Measurements from ENCODE around the gene ARAP1.

ARAP1 gene

GRCh38 chr11:72704783-72705265 lies 47.4 kb downstream of the ARAP1 start:
- Histone ChIP-seq H3K4me1 (ENCODE audit: control insufficient read depth, insufficient read depth, low read depth, low read length) (peaks cover 54% of the 10 kb centered on the region), H3K27me3 (ENCODE audit: control insufficient read depth in 1 of 2, insufficient read depth in 1 of 2, low read length in 2 of 2) (no peaks in the 10 kb centered on the region), H2BK5ac (ENCODE audit: low read depth, low read length, poor library complexity, severe bottlenecking) (no peak overlapping the region), H2BK12ac (ENCODE audit: low read length in 2 of 2) (peak overlapping the region in 1 of 2 experiments; percentile 11), H3K4me3 (ENCODE audit: insufficient read depth in 1 of 2, low read depth in 1 of 2, low read length in 2 of 2) (no peak overlapping the region), H2BK15ac (ENCODE audit: low read depth, poor library complexity, severe bottlenecking) (no peak overlapping the region), H2AK5ac (ENCODE audit: low read length, severe bottlenecking) (peak overlapping the region; percentile 18), H2BK120ac (ENCODE audit: low read depth, low read length) (no peak overlapping the region), H3K79me1 (replicated peaks; ENCODE audit: low read length, poor library complexity, severe bottlenecking) (peaks cover 34% of the 10 kb centered on the region), H3K4ac (ENCODE audit: low read depth in 1 of 2, low read length in 2 of 2) (no peak overlapping the region), H3K27ac (ENCODE audit: low read length, poor library complexity, severe bottlenecking) (no peak overlapping the region), H4K8ac (ENCODE audit: low read length) (no peak overlapping the region), H3K23ac (ENCODE audit: low read length in 2 of 2) (no peak overlapping the region), H3K18ac (ENCODE audit: low read depth in 1 of 2, low read length in 2 of 2) (no peak overlapping the region), H4K91ac (ENCODE audit: low read length) (no peak overlapping the region), H3K36me3 (ENCODE audit: control insufficient read depth in 1 of 2, insufficient read depth in 2 of 2, low read depth in 1 of 2, low read length in 2 of 2) (peaks cover 73 to 85% of the 10 kb centered on the region in 2 experiments), H3K14ac (ENCODE audit: low read length in 2 of 2) (no peak overlapping the region), H3K9ac (ENCODE audit: low read length) (peak overlapping the region; percentile 19), H3K4me2 (ENCODE audit: low read length, poor library complexity, severe bottlenecking) (no peak overlapping the region), H3K9me3 (ENCODE audit: control insufficient read depth, low read length) (no peaks in the 10 kb centered on the region), H2AFZ (ENCODE audit: low read depth, low read length) (no peak overlapping the region)
- no peak for DNase-seq
- WGBS, result 61% methylated on average over 3 of the region's 4 CpGs

GRCh38 chr11:72704028-72704782 lies 48.0 kb downstream of the ARAP1 start:
- H4K8ac ChIP-seq (ENCODE audit: low read length), result no peak overlapping the region
- no peak overlapping the region for H3K4ac ChIP-seq (ENCODE audit: low read depth in 1 of 2, low read length in 2 of 2)
- no peak for DNase-seq
- H3K14ac ChIP-seq (ENCODE audit: low read length in 2 of 2), result no peak overlapping the region
- H4K91ac ChIP-seq (ENCODE audit: low read length), result no peak overlapping the region
- H2AK5ac ChIP-seq (ENCODE audit: low read length, severe bottlenecking), result peak overlapping the region; percentile 18
- WGBS, result 92% methylated on average over 13 of the region's 13 CpGs
- no peak overlapping the region for H2BK15ac ChIP-seq (ENCODE audit: low read depth, poor library complexity, severe bottlenecking)
- no peak overlapping the region for H3K4me3 ChIP-seq (ENCODE audit: insufficient read depth in 1 of 2, low read depth in 1 of 2, low read length in 2 of 2)
- no peak overlapping the region for H3K4me2 ChIP-seq (ENCODE audit: low read length, poor library complexity, severe bottlenecking)
- no peaks in the 10 kb centered on the region for H3K27me3 ChIP-seq (ENCODE audit: control insufficient read depth in 1 of 2, insufficient read depth in 1 of 2, low read length in 2 of 2)
- H3K36me3 ChIP-seq (ENCODE audit: control insufficient read depth in 1 of 2, insufficient read depth in 2 of 2, low read depth in 1 of 2, low read length in 2 of 2), result peaks cover 73 to 85% of the 10 kb centered on the region in 2 experiments
- H3K23ac ChIP-seq (ENCODE audit: low read length in 2 of 2), result no peak overlapping the region
- peak overlapping the region; percentile 43 for H3K9ac ChIP-seq (ENCODE audit: low read length)
- peaks cover 35% of the 10 kb centered on the region for H3K79me1 ChIP-seq (replicated peaks; ENCODE audit: low read length, poor library complexity, severe bottlenecking)
- H3K18ac ChIP-seq (ENCODE audit: low read depth in 1 of 2, low read length in 2 of 2), result peak overlapping the region in 1 of 2 experiments; percentile 9
- no peak overlapping the region for H2BK120ac ChIP-seq (ENCODE audit: low read depth, low read length)
- no peak overlapping the region for H2AFZ ChIP-seq (ENCODE audit: low read depth, low read length)
- peaks cover 56% of the 10 kb centered on the region for H3K4me1 ChIP-seq (ENCODE audit: control insufficient read depth, insufficient read depth, low read depth, low read length)
- no peak overlapping the region for H2BK5ac ChIP-seq (ENCODE audit: low read depth, low read length, poor library complexity, severe bottlenecking)
- no peaks in the 10 kb centered on the region for H3K9me3 ChIP-seq (ENCODE audit: control insufficient read depth, low read length)
- peak overlapping the region in 1 of 2 experiments; percentile 11 for H2BK12ac ChIP-seq (ENCODE audit: low read length in 2 of 2)
- H3K27ac ChIP-seq (ENCODE audit: low read length, poor library complexity, severe bottlenecking), result no peak overlapping the region

- peak overlapping the region in 1 of 2 experiments; percentile 28 for H3K18ac ChIP-seq (ENCODE audit: low read depth in 1 of 2, low read length in 2 of 2)
- no peak overlapping the region for H3K4ac ChIP-seq (ENCODE audit: low read depth in 1 of 2, low read length in 2 of 2)
- peaks cover 31% of the 10 kb centered on the region for H3K79me1 ChIP-seq (replicated peaks; ENCODE audit: low read length, poor library complexity, severe bottlenecking)
- H3K23ac ChIP-seq (ENCODE audit: low read length in 2 of 2), result no peak overlapping the region
- H2BK120ac ChIP-seq (ENCODE audit: low read depth, low read length), result no peak overlapping the region
- H2BK15ac ChIP-seq (ENCODE audit: low read depth, poor library complexity, severe bottlenecking), result no peak overlapping the region
- no peak overlapping the region for H2BK5ac ChIP-seq (ENCODE audit: low read depth, low read length, poor library complexity, severe bottlenecking)
- no peak overlapping the region for H4K91ac ChIP-seq (ENCODE audit: low read length)
- no peak overlapping the region for H4K8ac ChIP-seq (ENCODE audit: low read length)
- 52% methylated on average over 10 of the region's 11 CpGs for WGBS
- H2AK5ac ChIP-seq (ENCODE audit: low read length, severe bottlenecking), result peak overlapping the region; percentile 8
- peak overlapping the region; percentile 64 for H3K9ac ChIP-seq (ENCODE audit: low read length)
- H2BK12ac ChIP-seq (ENCODE audit: low read length in 2 of 2), result no peak overlapping the region
- peak overlapping the region in 1 of 2 experiments; percentile 75 for H3K4me3 ChIP-seq (ENCODE audit: insufficient read depth in 1 of 2, low read depth in 1 of 2, low read length in 2 of 2)
- peak overlapping the region; percentile 16 for H3K27ac ChIP-seq (ENCODE audit: low read length, poor library complexity, severe bottlenecking)
- DNase-seq, result peak; percentile 33
- no peaks in the 10 kb centered on the region for H3K9me3 ChIP-seq (ENCODE audit: control insufficient read depth, low read length)
- no peak overlapping the region for H2AFZ ChIP-seq (ENCODE audit: low read depth, low read length)
- H3K36me3 ChIP-seq (ENCODE audit: control insufficient read depth in 1 of 2, insufficient read depth in 2 of 2, low read depth in 1 of 2, low read length in 2 of 2), result peaks cover 75 to 85% of the 10 kb centered on the region in 2 experiments
- peaks cover 56% of the 10 kb centered on the region for H3K4me1 ChIP-seq (ENCODE audit: control insufficient read depth, insufficient read depth, low read depth, low read length)
- H3K4me2 ChIP-seq (ENCODE audit: low read length, poor library complexity, severe bottlenecking), result peak overlapping the region; percentile 41
- H3K27me3 ChIP-seq (ENCODE audit: control insufficient read depth in 1 of 2, insufficient read depth in 1 of 2, low read length in 2 of 2), result no peaks in the 10 kb centered on the region
- no peak overlapping the region for H3K14ac ChIP-seq (ENCODE audit: low read length in 2 of 2)
Measured at GRCh38 chr11:72703267-72704008, 48.8 kb downstream of the ARAP1 start.

Measured in mesenchymal stem cell (in vitro differentiated cells and primary cell).